Measurements from ENCODE around the gene MAPK11.

DNA sequence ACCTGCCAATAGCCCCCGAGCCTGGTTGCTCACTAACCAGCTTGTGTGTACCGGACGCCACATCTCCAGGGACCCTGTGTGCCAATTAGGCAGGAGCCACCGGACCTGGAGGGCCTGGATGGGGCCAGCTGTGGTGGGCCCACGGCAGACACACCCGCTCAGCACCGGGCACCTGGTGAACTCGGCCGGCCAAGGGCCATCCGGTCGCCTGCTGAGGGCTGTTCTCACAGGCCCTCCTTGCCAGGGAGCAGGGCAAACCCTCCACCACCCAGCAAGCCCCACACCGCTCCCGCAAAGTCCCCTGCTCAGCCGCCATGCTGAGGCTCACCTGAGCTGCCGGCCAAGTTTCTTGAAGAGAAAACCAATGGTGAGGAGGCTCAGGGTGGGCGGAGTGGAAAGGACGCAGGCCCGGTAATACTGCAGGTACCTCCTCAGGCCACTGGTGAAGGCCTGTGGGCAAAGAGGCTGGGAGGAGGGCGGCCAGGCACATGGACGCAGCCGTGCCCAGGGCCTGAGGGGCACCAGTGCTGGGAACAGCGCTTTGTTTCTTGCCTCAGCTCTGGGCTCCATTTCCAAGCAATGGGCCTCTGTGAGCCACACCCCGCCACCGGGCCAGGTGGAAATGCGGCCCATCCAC lies 42.5 kb downstream of the MAPK11 start:
- TF ChIP-seq POLR2AphosphoS5 (IDR thresholded peaks at IDR 0.05; ENCODE audit: low read depth, low read length) (no peak), POLR2A (IDR thresholded peaks at IDR 0.05; ENCODE audit: low read depth, low read length) (no peak), TAF1 (IDR thresholded peaks at IDR 0.05; ENCODE audit: borderline replicate concordance, low read depth, low read length) (no peak)
